ENCODE measurements around the gene PNRC1.
A peak's percentile ranks its signal among the peaks of the same experiment; 100 is the strongest.
"Not testable (repeated sequence)": the region's sequence is repeated elsewhere in the genome, so short reads cannot be mapped to it uniquely, and the experiment has no call there.

PNRC1 gene

DNA sequence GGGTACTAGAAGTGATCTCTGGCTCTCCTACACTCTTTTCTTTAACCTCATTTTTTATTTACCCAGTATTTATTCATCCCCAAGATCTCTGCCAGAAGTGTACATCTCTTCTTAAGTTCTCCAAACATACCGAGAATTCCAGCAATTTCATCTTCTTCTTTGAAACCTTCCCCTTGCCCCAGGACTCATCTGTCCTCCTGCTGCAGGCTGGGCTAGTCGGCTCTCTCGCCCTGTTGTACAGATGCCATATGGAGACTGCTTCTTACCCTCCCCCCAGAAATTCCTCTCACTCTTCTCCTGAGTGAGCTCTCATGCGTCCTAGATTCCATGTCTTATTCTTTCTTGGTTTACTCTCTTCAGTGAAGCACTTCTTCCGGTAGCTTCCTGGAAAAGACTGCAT, 21.9 kb upstream of the PNRC1 start:
- DNase-seq (ENCODE audit: low read depth in 3 of 3, low spot score in 1 of 3), result no peak

DNA sequence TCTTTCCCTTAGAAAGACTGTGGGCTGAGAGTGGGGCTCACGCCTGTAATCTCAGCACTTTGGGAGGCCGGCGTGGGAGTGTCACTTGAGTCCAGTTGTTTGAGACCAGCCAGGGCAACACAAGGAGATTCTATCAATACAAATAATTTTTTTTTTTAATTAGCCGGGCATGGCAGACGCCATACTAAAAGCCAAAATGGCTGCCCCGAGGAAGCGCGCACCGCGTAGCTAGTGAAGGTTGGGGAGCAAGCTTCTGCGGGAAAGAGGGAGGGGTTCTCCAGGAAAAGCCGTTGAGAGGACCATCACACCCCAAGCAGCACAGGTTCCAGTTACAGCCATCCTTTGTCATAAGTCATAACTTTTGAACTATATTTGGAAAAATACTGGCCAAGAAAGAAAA, 21.3 kb upstream of the PNRC1 start:
- no peak for DNase-seq (ENCODE audit: low read depth in 3 of 3, low spot score in 1 of 3)

DNA sequence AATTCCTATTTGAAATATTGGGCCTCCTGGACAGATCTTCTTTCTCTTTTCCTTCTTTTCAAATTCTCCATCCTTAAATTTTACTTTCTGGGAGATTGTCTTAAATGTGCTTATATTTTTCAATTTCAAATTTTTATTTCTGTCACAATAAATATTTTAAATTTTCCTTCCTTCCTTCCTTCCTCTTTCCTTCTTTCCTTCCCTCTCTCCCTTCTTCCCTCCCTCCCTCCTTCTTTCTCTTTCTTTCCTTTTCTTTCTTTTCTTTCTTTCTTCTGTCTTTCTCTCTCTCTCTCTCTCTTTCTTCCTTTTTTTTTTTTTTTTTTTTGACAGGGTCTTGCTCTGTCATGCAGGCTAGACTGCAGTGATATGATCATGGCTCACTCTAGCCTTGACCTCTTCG, 16.7 kb upstream of the PNRC1 start:
- no peak for DNase-seq (ENCODE audit: low read depth in 3 of 3, low spot score in 1 of 3)

DNA sequence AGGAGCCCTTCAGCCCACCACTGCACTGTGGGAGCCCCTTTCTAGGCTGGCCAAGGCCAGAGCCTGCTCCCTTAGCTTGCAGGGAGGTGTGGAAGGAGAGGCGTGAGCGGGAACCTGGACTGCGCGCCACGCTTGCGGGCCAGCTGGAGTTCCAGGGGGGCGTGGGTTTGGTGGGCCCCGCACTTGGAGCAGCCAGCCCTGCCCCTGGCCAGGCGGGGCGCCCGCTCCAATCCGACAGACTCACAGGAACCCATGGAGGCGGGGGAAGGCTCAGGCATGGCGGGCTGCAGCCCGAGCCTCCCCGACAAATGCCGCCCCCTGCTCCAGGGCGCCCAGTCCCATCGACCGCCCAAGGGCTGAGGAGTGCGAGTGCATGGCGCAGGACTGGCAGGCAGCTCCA, 15.6 kb upstream of the PNRC1 start:
- DNase-seq (ENCODE audit: low read depth in 3 of 3, low spot score in 1 of 3), result not testable (repeated sequence)

DNA sequence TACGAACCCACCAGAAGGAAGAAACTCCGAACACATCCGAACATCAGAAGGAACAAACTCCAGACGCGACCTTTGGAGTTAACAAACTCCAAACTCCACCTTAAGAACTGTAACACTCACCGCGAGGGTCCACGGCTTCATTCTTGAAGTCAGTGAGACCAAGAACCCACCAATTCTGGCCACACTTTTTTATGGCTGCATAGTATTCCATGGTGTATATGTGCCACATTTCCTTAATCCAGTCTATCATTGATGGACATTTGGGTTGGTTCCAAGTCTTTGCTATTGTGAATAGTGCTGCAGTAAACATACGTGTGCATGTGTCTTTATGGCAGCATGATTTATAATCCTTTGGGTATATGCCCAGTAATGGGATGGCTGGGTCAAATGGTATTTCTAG, 14.4 kb upstream of the PNRC1 start:
- DNase-seq (ENCODE audit: low read depth in 3 of 3, low spot score in 1 of 3), result not testable (repeated sequence)

DNA sequence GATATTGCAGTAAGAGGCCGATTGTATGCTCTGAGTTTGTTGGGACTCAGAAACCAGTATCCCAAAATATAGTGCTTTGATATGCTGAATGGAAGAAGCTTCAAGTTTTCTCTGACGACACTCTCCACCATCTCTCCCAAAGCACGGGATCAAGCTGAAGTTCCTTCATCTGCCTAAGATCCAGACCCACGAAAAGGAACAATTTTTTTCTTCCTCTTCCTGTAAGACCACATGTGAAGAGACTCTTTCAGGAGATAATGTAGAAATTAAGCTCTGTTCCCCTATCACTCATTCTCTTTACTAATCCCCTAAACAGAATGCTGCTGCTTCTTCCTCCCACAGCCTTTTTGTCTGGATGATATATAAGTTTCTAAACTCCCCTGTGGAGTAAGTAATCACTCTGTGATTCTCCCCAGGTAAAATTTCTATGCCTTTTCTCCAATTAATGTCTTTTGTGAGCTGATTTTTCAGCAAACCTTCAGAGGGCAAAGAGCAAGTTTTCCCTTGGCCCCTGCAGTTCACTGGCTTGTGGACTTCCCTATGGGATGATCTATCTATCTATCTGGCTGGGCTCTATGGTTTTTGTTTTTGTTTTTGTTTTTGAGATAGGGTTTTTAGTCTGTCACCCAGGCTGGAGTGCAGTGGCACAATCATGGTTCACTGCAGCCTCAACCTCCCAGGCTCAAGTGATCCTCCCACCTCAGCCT, 13.5 kb upstream of the PNRC1 start:
- DNase-seq (ENCODE audit: low read depth in 3 of 3, low spot score in 1 of 3), result no peak

DNA sequence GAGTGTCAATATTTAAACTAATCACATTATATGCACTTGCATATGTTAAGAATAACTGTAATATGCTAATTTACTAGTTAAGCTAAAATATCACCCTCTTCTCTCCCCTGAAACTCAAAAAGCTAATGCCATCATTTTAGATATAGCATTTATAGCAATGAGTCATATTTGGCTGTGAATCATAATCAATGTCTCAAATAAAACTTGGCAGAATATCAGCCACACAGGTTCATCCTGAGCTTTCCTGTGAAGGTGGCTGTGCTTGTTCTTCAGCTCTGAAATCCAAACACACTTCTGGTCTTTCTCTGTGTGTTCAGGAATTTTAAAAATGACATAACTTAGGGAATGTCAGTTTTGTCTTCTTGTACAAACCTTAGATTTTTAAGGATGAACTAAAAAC, 12.8 kb upstream of the PNRC1 start:
- DNase-seq (ENCODE audit: low read depth in 3 of 3, low spot score in 1 of 3), result no peak

DNA sequence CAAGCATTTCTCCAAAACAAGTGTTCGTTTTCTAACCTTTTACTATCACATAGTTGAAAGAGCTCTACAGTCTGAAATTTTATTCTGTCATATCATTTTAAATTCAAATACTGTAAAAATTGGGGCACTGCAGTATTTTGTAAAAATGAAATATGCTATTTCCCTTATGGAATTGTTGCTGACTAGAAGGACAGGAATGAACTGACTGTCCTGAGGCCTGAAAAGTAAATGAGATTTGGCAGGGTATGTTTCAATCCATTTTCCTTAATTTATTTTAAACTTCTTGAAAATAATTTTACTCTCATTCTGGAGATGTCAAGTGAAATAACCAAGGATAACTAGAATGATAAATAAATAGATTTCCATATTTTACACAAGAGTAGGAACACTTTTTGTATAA, 11.9 kb upstream of the PNRC1 start:
- DNase-seq (ENCODE audit: low read depth in 3 of 3, low spot score in 1 of 3), result no peak

DNA sequence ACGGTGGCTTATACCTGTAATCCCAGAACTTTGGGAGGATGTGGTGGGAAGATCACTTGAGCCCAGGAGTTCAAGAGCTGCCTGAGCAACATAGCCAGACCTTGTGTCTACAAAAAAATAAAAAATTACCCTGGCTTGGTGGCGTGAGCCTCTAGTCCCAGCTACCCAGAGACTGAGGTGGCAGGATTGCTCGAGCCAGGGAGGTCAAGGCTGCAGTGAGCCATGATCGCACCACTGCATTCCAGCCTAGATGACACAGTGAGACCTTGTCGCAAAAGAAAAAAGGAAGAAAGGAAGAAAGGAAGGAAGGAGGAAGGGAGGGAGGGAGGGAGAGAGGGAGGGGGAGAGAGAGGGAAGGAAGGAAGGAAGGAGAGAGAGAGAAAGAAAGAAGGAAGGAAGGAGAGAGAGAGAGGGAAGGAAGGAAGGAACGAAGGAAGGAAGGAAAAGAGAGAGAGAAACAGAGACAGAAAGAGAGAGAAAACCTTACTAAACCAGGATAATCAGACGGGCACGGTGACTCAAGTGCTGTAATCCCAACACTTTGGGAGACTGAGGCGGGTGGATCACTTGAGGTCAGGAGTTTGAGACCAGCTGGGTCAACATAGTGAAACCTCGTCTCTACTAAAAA, 10.9 kb upstream of the PNRC1 start:
- DNase-seq (ENCODE audit: low read depth in 3 of 3, low spot score in 1 of 3), result no peak

DNA sequence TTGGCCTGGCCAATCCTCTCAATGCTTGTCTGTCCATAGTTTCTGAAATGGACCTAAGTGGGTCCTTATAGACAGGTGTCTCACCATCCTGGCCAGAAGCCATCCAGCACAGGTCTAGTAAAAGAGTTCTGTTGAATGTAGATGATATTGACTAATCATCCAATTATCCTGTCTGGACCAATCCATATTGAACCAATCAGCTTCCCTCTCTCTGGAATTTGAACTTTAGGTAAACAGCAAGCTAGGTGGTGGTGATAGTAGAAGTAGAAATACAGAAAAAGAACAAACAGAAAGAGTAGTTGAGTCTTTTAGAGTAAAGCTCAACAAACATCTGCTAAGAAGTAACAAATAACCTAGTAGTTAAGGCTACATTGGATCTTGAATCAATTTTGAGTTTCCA, 9.5 kb upstream of the PNRC1 start:
- DNase-seq (ENCODE audit: low read depth in 3 of 3, low spot score in 1 of 3), result no peak

DNA sequence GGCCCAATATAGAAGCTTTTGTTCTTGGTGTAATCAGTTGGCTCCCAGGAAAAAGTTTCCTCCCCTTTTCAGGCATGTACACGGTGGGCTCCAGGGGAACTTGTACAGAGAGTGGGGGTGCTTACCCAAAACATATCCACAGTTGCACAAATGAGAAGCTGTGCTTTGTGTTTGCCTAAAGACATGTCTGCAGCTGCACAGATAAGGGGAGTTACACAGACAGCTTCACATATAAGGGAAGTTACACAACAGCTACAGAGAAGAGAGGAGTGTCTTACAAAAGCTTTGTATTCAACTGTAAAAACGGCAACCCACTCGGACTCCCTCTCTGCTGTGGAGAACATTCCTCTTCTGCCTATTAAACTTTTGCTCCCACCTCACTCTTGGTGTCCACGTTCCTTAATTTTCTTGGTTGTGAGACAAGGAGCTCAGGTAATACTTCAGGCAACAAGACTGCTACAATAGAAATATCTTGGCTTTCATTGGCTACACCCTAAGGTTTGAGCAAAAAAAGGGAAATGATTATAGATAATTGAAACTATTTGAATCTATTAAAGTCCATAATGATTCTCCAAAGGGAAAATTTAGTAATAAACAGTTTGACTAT, 7.4 kb upstream of the PNRC1 start:
- no peak for DNase-seq (ENCODE audit: low read depth in 3 of 3, low spot score in 1 of 3)

DNA sequence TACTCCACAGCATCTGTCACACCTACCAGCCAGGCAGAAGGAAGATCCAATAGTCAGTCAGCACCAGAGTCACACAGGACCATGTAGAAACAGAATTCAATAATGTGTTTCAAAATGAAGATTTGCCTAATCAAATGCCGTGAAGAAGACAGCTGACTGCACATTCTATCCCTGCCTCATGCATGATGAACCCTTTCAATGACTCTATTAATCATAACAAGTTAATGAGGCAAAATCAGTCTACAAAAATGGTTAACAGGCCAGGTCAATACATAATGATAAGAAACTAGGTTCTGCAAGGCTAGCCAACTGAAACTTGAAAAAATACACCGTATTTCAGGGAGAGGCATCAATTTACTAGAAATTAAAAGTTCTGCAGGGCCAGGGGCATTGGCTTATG, 6.7 kb upstream of the PNRC1 start:
- no peak for DNase-seq (ENCODE audit: low read depth in 3 of 3, low spot score in 1 of 3)

DNA sequence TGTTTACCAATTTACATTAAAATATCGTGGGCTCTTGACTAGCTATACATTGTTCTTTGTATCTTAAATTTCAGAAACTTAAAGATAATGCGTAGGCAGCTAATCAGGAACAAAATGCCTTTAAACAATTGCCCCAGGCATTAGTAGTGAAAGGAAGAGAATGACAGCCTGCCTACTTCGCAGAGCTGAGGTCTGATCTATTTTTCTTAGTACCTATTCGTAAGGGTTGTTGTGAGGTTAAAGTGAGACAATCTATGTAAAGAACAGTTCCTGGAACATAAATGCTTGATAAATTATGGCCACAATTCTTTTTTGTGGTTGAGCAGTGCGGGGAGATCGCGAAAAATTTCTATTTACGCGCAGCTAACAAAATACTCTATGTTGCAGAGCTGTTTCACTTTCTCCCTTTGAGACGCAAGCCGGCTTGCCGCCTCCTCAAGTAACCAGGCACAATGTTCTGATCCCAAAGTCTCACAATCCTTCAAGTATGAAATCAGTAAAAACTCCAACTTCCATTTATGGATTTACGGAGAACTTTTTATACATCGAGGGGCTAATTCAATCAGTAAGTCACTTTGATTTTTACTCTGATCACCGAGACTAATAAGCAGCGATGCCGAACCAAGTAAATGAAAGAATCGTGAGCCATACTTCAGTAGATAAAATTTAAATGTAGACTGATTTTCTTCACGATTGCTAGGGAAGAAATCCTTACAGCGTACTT, 878 bp upstream of the PNRC1 start:
- DNase-seq (ENCODE audit: low read depth in 3 of 3, low spot score in 1 of 3), result peak in 2 of 3 donors; percentile 16 to 18

DNA sequence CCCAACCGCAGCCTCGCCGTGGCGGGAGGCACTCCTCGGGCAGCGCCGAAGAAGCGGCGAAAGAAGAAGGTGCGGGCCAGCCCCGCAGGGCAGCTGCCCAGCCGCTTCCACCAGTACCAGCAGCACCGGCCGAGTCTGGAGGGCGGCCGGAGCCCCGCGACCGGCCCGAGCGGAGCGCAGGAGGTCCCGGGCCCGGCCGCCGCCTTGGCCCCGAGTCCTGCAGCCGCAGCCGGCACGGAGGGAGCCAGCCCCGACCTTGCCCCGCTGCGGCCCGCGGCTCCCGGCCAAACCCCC, 525 bp downstream of the PNRC1 start:
- no peak for DNase-seq (ENCODE audit: low read depth in 3 of 3, low spot score in 1 of 3)

DNA sequence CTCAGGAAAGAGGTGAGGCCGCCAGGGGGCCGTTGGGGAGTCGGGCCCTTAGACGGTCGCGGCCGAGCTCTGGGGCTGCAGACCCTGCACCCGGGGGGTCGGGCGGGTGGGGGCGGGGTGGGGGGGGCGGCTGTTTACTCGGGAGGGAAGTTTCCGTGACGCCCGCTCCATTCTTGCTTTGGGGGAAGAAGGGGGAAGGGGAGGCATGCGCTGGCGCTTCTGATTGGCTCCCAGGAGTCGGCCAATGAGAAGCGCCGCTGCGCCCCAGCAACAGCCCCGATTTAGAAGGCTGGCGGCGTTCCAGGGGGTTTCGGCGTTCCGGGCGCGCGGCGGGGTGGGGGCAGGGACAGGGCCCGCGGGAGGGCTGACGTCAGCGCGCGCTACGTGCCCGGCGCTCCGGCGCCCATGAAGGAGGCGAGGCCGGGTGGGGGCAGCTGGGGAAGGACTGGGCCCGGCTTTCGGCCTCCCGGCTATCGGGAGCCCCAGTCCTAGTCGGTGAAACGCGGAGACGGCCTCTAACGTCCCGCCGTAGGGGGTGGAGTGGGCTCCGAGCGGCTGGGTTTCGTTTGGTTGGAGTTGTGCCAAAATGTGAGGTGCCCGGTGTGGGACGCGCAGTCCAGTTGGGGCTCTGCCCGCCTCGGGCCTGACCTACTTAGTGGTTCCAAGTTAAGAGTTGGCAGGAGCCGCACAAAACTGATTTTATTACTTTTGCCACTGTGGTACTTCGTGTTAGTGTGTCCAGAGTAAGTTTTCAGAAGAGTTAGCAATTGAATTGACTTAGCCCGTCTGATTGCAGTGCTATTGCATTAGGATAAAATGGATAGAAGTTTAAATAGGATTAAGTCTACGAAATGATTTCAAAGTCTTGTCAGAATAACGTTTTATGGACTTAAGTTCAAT, 1.1 kb downstream of the PNRC1 start:
- peak; percentile 96 to 99 (median 98) for DNase-seq (ENCODE audit: low read depth in 3 of 3, low spot score in 1 of 3)

DNA sequence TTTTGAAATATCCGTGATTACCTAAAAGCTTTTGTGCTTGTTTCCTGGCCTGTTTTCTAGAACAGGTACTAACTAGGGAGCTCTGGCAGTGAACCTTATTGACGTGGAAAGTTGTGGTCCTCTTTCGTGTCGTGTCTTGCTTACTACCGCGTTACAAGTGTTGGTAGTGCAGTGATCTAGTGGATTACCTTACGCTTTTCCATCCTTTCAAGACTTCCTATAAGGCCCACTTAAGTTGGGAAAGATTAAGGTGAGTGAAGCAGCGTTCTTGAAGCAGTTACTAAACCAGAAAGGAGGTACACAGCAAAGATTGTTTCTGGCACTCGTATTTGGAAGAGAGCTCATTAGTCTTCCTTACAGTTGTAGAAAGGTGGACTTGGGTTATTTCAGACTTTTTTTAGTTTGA, 1.9 kb downstream of the PNRC1 start:
- no peak for DNase-seq (ENCODE audit: low read depth in 3 of 3, low spot score in 1 of 3)

DNA sequence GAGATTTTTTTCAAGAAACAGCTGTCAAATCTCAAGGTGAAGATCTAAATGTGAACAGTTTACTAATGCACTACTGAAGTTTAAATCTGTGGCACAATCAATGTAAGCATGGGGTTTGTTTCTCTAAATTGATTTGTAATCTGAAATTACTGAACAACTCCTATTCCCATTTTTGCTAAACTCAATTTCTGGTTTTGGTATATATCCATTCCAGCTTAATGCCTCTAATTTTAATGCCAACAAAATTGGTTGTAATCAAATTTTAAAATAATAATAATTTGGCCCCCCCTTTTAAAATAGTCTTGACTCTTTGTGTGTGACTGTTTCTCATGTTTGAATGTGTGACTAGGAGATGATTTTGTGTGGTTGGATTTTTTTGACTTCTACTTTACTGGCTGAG, 4.0 kb downstream of the PNRC1 start:
- no peak for DNase-seq (ENCODE audit: low read depth in 3 of 3, low spot score in 1 of 3)

DNA sequence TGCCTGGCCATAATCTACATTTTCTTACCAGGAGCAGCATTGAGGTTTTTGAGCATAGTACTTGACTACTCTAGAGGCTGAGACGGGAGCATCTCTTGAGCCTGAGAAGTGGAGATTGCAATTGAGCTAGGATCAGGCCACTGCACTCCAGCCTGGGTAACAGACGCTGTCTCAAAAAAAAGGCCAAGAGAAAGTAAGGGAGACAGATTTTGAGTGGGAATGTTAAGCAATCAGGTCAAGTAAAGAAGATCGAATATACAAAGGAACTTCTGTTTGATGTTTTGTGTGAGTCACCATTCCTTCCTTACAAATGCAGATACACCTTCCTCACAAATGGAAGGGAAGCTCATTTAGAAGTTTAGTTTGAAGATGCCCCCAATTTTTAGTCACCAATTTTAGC, 4.4 kb downstream of the PNRC1 start:
- no peak for DNase-seq (ENCODE audit: low read depth in 3 of 3, low spot score in 1 of 3)

DNA sequence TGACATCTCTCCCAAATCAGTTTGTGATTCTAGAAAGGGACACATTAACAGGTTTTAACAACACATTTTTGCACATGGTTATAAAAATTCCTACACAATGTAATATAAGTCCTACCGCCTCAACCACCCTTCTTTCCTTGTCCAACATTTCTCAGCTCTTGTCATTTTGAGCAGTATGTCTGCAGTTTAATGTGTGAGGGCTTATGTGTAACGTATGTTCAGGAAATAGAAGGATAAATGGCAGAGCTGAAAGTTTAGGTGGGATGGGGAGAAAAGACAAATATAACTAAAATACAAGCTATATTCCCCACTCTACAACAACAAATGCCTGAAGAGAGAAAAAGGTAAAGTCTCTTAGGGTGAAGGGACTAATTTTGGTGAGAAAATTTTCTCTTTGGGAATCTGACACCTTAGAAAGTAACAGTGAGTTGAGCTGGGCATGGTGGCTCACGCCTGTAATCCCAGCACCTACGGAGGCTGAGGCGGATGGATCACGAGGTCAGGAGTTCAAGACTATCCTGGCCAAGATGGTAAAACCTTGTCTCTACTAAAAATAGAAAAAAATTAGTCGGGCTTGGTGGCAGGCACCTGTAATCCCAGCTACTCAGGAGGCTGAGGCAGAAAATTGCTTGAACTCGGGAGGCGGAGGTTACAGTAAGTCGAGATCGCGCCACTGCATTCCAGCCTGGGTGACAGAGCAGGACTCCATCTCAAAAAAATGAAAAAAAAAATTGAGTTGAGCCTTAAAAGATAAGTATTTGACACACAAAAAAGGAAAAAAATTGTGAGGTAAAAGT, 5.1 kb downstream of the PNRC1 start:
- DNase-seq (ENCODE audit: low read depth in 3 of 3, low spot score in 1 of 3), result no peak

DNA sequence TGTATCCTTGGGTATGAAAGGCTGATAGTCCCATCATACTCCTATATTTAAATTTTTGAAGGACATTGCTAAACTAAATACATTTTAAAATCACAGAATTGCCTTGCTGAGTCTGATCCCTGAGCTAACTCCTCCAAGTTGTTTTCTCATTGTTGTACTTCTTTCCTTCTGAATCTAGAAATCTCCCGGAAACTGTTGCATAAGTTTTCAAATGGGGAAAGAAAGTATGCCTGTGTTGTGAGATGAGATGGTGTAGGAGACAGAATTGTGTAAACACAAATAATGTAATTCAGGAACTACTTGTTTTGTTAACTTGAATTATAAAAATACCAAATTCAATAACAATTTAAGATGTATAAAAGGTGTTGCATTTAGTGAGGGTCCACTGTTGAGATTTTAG, 7.3 kb downstream of the PNRC1 start:
- no peak for DNase-seq (ENCODE audit: low read depth in 3 of 3, low spot score in 1 of 3)

DNA sequence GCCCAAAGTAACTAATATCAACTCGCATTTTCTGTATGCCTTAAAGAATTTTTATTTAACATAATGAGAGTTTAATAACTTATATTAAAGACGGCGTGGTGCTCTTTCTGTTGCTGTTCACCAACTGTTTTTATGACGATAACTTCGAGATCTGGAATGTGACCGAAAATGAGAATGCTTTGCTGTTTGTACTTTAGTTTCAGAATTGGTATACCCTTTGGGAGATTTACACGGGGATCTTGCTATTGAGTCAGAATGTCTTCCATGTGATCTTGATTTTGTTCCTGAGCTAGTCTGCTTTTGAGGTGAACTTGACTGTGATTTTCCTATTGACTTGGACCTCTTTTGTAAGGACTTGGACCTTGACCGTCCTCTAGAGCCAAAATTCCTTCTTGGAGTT, 17.9 kb downstream of the PNRC1 start:
- DNase-seq (ENCODE audit: low read depth in 3 of 3, low spot score in 1 of 3), result no peak
